IPS-18a (cell line): ENCODE data around the gene ETHE1.

ENCODE experiments used
- H3K27ac ChIP-seq: one replicate; pipeline ENCODE4 v1.5.1; 2013; ENCODE audit warnings: low read length
- H3K27me3 ChIP-seq: one replicate; pipeline ENCODE4 v1.6.1; 2013; ENCODE audit warnings: mild to moderate bottlenecking, low read length; ENCODE audit not compliant: control insufficient read depth, insufficient read depth
- H3K36me3 ChIP-seq: one replicate; pipeline ENCODE4 v1.6.1; 2013; ENCODE audit warnings: low read depth, low read length; ENCODE audit not compliant: control insufficient read depth
- H3K4me1 ChIP-seq: one replicate; pipeline ENCODE4 v1.6.1; 2013; ENCODE audit warnings: low read depth, low read length; ENCODE audit not compliant: control insufficient read depth
- H3K4me3 ChIP-seq: one replicate; pipeline ENCODE4 v1.5.1; 2013; ENCODE audit warnings: low read length
- H3K9ac ChIP-seq: one replicate; pipeline ENCODE4 v1.6.1; 2013; ENCODE audit warnings: mild to moderate bottlenecking, low read length, moderate library complexity
- H3K9me3 ChIP-seq: one replicate; pipeline ENCODE4 v1.6.1; 2013; ENCODE audit warnings: low read depth, low read length; ENCODE audit not compliant: control insufficient read depth

The ETHE1 gene

GRCh38 chr19:43562698-43563241 is 35.8 kb upstream of the ETHE1 start:
- H3K9ac ChIP-seq = no peak overlapping the region
- no peak overlapping the region for H3K27ac ChIP-seq
- H3K4me3 ChIP-seq = no peak overlapping the region
- H3K4me1 ChIP-seq = no peaks in the 10 kb centered on the region
- no peaks in the 10 kb centered on the region for H3K27me3 ChIP-seq
- H3K9me3 ChIP-seq = no peaks in the 10 kb centered on the region
- H3K36me3 ChIP-seq = peaks cover 6% of the 10 kb centered on the region

- H3K4me3 ChIP-seq = no peak overlapping the region
Measured at GRCh38 chr19:43562226-43562697, 35.3 kb upstream of the ETHE1 start.

DNA sequence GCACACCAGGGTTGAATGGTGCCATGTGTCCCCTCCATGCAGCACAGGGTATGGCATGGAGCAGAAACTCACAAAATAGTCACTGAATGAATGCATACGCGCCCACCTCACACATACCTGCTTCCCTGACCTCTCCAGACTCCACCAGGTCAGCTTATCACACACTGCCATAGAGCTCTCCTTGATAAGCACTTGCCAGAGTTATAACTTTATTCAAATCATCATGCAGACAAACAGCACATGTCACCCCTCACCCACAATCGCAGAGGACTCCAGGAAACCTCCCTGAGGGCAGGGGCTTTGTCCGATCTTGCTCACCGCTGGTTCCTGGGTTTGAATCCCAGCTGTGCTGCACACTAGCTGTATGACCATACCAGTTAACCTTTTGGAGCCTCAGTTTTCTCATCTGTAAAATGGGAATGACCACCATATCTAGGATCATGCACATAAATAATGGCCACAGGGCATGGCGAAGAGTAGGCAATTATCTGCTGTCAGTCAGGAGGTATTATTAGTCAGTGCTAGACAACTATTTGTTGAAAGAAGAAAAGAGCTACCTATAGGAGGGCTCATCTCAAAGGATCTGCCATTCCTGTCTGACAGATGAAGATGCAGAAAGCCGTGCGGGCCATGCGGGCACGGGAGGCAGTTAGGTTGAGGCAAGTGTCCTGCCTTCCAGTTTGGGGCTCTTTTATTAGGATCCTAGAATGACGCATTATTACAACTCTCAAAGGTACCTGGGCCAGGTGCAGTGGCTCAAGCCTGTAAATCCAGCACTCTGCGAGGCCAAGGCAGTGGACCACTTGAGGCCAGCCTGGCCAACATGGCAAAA is 34.4 kb upstream of the ETHE1 start:
- H3K27me3 ChIP-seq = no peaks in the 10 kb centered on the region
- H3K27ac ChIP-seq = no peak overlapping the region
- H3K9me3 ChIP-seq = no peaks in the 10 kb centered on the region
- peaks cover 7% of the 10 kb centered on the region for H3K36me3 ChIP-seq
- no peaks in the 10 kb centered on the region for H3K4me1 ChIP-seq
- H3K9ac ChIP-seq = no peak overlapping the region
- H3K4me3 ChIP-seq = no peak overlapping the region

More at GRCh38 chr19:43562226-43562697, 35.3 kb upstream of the ETHE1 start:
- H3K36me3 ChIP-seq = peaks cover 7% of the 10 kb centered on the region
- H3K9ac ChIP-seq = no peak overlapping the region
- H3K27me3 ChIP-seq = no peaks in the 10 kb centered on the region
- no peak overlapping the region for H3K27ac ChIP-seq
- no peaks in the 10 kb centered on the region for H3K9me3 ChIP-seq
- no peaks in the 10 kb centered on the region for H3K4me1 ChIP-seq

DNA sequence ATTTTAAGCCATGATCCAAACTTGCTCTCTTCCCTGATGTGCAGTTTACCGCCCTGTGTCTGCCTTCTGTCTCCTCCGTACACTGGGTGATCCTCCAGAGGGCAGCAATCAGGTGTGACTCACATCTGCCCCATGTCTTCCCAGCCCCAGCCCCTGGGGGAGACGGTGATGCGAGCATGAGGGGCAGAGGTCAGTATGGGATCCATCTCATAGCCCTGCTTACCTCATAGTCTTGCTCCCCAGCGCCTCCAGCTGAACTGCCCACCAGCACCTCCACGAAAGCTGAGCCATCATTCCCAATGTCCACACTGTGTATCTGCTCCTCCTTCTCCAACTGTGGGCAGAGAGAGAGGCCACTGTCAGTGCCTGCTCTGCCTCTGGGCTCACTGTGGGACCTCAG is 33.7 kb upstream of the ETHE1 start:
- H3K36me3 ChIP-seq = peaks cover 7% of the 10 kb centered on the region
- no peak overlapping the region for H3K4me3 ChIP-seq
- H3K27me3 ChIP-seq = no peaks in the 10 kb centered on the region
- H3K4me1 ChIP-seq = no peaks in the 10 kb centered on the region
- H3K27ac ChIP-seq = no peak overlapping the region
- H3K9me3 ChIP-seq = no peaks in the 10 kb centered on the region
- no peak overlapping the region for H3K9ac ChIP-seq

GRCh38 chr19:43555185-43555770 is 28.3 kb upstream of the ETHE1 start:
- H3K4me1 ChIP-seq = no peaks in the 10 kb centered on the region
- H3K9ac ChIP-seq = no peak overlapping the region
- no peak overlapping the region for H3K27ac ChIP-seq
- H3K36me3 ChIP-seq = peaks cover 31% of the 10 kb centered on the region
- H3K9me3 ChIP-seq = no peaks in the 10 kb centered on the region
- no peaks in the 10 kb centered on the region for H3K27me3 ChIP-seq
- H3K4me3 ChIP-seq = no peak overlapping the region

GRCh38 chr19:43554317-43554895 is 27.4 kb upstream of the ETHE1 start:
- Histone ChIP-seq H3K9ac (no peak overlapping the region), H3K4me1 (no peaks in the 10 kb centered on the region), H3K9me3 (no peaks in the 10 kb centered on the region), H3K27me3 (no peaks in the 10 kb centered on the region), H3K36me3 (peaks cover 31% of the 10 kb centered on the region), H3K27ac (no peak overlapping the region), H3K4me3 (no peak overlapping the region)

DNA sequence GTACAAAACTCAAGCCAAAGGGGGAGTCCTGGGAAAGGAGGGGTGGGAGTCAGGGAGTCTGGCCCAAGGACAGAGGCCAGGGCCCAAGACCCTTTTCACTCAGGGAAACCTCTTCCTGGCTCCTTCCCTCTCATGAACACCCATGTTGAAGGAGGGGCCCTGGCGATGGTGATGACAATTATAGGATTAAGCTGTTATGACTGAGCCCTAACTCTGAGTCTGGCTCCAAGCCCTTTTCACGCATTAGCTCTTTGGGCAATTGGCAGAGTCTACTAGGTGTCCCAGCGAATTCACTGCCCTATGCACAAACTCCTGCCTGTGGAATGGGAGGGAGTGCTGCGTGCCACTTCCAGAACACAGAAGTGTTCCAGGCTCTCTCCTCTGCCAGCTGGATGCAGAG is 26.7 kb upstream of the ETHE1 start:
- no peak overlapping the region for H3K4me3 ChIP-seq
- no peaks in the 10 kb centered on the region for H3K4me1 ChIP-seq
- no peaks in the 10 kb centered on the region for H3K9me3 ChIP-seq
- no peaks in the 10 kb centered on the region for H3K27me3 ChIP-seq
- no peak overlapping the region for H3K9ac ChIP-seq
- no peak overlapping the region for H3K27ac ChIP-seq
- peaks cover 31% of the 10 kb centered on the region for H3K36me3 ChIP-seq

GRCh38 chr19:43552616-43553015 is 25.6 kb upstream of the ETHE1 start:
- Histone ChIP-seq H3K27me3 (no peaks in the 10 kb centered on the region), H3K9me3 (no peaks in the 10 kb centered on the region), H3K4me3 (no peak overlapping the region), H3K36me3 (peaks cover 28% of the 10 kb centered on the region), H3K9ac (no peak overlapping the region), H3K27ac (no peak overlapping the region), H3K4me1 (no peaks in the 10 kb centered on the region)

- no peaks in the 10 kb centered on the region for H3K27me3 ChIP-seq
- H3K9ac ChIP-seq = no peak overlapping the region
- peaks cover 28% of the 10 kb centered on the region for H3K36me3 ChIP-seq
- no peak overlapping the region for H3K4me3 ChIP-seq
- no peaks in the 10 kb centered on the region for H3K4me1 ChIP-seq
- H3K27ac ChIP-seq = no peak overlapping the region
- no peaks in the 10 kb centered on the region for H3K9me3 ChIP-seq
Measured at GRCh38 chr19:43552198-43552450, 25.1 kb upstream of the ETHE1 start.

DNA sequence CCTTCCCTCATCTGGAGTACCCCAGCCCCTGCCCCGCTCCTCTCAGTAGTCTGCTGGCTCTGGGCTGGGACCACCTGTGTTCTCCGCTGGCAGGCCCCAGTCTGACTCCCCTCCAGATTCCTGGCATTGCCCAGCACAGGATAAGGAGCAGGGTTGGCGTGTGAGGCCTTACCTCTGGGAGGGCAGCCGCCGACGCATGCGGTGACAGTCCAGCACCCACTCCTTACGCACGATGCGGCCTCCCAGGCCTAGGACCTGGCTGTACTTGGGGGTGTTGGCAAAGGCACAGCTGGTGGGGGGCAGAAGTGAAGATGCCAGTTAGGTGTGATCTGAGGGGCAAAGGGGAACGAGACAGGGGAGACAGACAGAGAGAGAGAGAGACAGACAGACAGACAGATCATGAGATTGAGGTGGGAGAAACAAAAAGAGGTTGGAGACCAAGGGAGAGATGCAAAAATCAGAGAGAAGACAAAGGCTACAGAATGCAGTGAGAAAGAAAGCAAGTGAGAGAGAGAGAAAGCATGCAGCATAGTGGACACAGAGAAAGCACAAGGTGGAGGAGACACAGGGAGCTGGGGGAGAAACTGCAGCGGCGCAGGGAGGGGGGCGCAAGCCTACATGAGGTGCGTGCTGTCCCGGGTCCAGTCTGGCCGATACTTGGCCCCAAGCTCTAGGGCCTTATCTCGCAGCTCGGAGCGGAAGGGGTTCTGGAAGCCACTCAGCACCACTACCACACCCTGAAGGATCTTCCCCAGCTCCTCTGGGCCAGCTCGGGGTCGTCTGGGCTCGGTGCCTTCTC is 24.6 kb upstream of the ETHE1 start:
- H3K4me3 ChIP-seq = no peak overlapping the region
- H3K27ac ChIP-seq = no peak overlapping the region
- H3K9ac ChIP-seq = no peak overlapping the region
- no peaks in the 10 kb centered on the region for H3K4me1 ChIP-seq
- no peaks in the 10 kb centered on the region for H3K27me3 ChIP-seq
- no peaks in the 10 kb centered on the region for H3K9me3 ChIP-seq
- H3K36me3 ChIP-seq = peaks cover 28% of the 10 kb centered on the region

- peaks cover 26% of the 10 kb centered on the region for H3K36me3 ChIP-seq
- no peak overlapping the region for H3K4me3 ChIP-seq
- no peaks in the 10 kb centered on the region for H3K4me1 ChIP-seq
Measured at GRCh38 chr19:43548706-43549105, 21.7 kb upstream of the ETHE1 start.

More at GRCh38 chr19:43548706-43549105, 21.7 kb upstream of the ETHE1 start:
- Histone ChIP-seq H3K27me3 (no peaks in the 10 kb centered on the region), H3K27ac (no peak overlapping the region), H3K9ac (no peak overlapping the region), H3K9me3 (no peaks in the 10 kb centered on the region)
